Activated T-cell treated with anti-CD3 and anti-CD28 coated beads, Interleukin-2, amount 50 U/mL, for 1 hour (primary cell): ENCODE data around the gene ASIC4.

Experiments used
- DNase-seq: peaks from one replicate; pipeline ENCODE4 v3.0.0-alpha.2; 2020

Gene ASIC4

DNA sequence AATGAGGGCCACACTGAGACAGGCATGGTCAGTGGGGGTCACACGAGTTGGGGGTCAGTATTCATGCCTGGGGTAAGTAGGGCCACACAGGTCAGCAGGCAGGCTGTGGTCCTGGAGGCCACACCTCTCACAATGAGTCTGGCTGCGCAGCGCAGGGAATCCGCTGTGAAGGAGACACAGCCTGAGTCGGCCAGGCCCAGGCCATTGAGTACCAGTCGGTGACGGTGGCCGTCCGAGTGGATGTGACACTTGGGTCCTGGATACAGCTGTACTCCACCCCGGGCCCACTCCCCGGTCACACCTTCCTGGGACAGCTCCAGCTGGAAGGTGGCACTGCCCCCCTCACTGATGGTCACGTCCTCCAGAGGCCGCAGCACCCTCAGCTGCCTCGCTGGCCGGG lies 40.1 kb downstream of the ASIC4 start:
- no peak for DNase-seq

- no peak for DNase-seq
Measured at GRCh38 chr2:219555956-219556355, 41.7 kb downstream of the ASIC4 start.

- no peak for DNase-seq
Measured at GRCh38 chr2:219556413-219556812, 42.1 kb downstream of the ASIC4 start.

GRCh38 chr2:219557320-219557719 lies 43.0 kb downstream of the ASIC4 start:
- no peak for DNase-seq

DNA sequence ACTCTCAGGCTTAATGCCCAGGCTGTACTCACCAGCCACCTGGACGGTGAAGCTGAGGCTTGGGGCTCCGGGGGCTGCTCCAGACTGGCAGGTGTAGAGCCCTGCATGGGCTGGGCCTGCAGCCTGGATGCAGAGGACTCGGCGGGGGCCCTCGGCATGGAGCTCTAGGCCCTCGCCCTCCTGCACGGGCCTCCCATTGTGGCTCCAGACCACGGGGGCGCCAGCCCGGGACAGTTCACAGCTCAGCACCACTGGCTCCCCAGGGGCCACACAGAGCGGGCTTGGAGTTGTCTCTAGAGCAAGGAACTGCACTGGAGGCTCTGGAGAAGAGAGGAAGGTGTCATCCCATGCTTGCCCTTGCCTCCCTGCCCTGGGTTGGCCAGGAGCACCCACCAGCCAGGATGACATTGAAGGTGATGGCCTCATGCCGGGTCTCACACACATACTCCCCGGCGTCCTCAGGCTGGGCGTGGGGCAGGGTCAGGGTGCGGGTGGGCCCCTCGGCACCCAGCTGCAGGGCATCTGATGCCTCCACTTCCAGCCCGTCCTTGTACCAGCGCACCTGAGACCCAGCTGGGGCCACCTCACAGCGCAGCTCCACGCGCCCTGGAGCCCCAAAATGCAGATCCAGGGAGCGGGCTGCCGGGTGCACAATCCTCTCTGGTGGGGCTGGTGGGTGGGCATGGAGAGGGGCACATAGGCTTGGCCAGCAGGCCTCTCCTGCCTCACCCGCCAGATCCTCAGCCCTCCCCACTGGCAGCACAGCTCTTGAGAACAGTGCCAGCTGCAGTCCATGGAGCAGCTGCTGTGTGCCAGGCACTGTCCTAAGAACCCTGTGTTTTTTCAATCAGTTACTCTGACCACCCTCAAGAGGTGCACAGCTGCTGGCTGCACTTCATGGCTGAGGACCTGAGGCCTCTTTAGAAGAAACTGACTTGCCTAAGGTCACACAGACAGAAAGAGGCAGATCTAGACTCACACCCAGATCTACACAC lies 43.8 kb downstream of the ASIC4 start:
- no peak for DNase-seq

GRCh38 chr2:219559156-219559915 lies 45.1 kb downstream of the ASIC4 start:
- no peak for DNase-seq

DNA sequence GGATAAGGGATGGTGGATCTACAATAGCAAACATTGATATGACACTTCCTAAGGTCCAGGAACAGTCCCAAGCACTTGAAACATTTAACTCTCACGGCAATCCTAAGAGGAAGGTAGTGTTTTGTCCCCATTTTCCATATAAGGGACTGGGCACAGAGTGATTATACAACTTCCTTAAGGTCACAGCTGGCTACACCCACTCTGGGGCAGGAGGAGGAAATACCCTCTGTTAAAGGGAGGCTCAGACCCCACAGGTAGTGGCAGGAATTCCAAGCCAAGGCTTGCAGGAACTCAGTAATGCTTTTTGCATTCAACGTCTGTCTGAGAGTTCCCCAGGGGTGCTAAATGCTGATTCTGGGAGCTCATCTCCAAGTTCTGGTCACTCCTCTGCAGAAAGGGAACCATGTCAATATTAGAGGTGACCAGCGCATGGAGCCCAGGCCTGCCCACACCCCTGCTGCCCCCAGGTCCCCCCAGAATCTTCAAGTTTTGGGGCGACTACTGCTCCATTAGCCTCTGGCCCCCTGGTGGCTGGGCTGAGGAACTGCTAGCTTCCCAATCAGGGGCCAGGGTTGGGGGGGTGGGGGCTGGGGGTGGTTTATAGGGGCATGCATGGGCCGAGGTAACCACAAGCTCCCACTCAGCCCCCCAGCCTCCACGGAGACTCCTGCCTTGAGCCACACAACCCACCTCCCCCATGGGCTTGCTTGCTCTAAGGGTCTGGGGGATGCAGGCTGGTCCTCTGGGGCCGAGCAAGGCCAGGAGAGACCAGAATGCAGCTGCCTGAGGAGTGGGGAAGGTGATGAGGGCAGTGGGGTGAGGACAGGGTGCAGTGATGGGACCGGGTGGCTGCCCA lies 46.0 kb downstream of the ASIC4 start:
- DNase-seq = peak; percentile 43

DNA sequence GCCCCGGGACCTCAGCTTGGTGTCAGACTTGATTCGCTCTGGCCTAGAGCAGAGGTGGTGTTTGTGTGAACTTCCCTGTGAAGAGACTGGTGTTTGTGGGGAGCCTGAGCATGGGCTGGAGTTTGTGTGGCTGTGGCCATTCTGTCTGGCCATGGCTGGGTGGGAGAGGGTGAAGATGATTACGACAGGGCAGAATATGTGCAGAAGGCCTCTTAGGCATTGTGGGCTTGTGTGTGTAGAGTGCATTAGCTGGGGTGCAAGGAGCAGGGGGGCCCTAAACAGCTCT lies 46.6 kb downstream of the ASIC4 start:
- DNase-seq = no peak

DNA sequence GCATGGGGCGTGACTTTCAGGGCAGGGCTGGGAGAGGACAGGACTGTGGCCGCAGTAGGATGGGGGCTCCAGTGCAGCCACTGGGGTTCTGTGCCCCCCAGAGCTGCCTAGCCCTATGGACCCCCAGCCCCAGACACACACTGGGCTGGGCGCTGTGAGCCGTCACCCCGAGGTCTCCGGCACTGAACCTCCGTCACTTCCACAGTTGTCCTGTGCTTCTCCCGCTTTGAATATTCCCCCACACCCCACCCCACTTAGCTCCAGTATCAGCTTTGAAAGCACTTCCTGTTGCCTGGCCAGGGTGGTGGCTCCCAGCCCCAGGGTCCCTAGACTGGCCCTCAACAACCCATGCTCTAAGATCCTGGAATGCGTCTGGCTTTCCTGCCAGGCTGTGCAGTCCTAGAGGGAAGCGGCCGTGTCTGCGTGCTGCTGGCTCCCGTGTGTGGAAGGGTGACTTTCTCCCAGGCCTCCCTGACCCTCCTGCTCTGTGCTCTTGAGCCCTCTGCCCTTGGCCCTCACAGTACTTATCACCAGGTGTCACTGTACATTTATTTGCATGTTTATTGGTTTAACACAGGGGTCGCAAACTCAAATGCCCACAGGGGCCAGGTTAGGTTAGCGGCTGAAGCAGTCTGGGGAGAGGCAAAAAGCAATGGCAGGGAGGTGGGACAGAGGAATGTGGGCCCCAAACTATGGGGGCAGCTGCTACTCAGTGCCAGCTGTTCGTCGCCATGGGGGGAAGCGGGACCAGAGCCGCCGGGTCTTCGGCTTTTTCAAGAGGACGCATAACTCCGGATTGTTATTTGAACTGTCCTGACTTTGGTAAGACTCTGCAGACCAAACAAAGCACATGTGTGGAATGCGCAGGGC lies 47.1 kb downstream of the ASIC4 start:
- DNase-seq = no peak

GRCh38 chr2:219562049-219563020 lies 48.1 kb downstream of the ASIC4 start:
- DNase-seq = no peak

DNA sequence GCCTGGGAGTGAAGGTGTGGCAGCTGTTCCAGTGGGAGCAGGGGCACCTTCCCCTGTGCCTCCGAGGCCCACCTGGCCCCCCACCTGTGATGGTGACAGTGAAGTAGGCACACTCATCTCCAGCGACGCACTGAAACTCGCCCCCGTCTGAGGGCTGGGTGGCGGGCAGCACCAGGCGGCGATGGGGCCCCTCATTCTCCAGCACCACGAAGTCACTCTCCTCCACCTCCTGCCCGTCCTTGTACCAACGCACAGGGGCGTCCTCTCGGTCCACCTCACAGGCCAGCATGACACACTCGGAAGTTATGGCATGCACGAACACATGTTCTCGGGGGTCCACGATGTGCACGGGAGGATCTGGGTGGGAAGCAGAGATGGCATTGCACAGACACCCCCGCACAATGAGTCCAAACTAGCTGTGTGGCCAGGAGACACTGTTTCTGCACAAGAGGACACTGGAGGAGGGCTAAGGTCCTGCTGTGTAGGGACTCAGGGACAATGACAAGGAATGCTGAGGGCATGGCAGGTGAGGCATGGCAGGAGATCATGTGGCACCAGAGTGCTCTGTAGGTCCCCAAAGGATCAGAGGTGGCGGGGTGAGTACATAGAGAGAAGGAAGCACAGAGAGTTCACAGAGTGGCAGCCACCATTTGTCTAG lies 49.1 kb downstream of the ASIC4 start:
- DNase-seq = no peak

GRCh38 chr2:219565130-219566080 lies 51.1 kb downstream of the ASIC4 start:
- DNase-seq = no peak

GRCh38 chr2:219566640-219567039 lies 52.4 kb downstream of the ASIC4 start:
- DNase-seq = no peak

DNA sequence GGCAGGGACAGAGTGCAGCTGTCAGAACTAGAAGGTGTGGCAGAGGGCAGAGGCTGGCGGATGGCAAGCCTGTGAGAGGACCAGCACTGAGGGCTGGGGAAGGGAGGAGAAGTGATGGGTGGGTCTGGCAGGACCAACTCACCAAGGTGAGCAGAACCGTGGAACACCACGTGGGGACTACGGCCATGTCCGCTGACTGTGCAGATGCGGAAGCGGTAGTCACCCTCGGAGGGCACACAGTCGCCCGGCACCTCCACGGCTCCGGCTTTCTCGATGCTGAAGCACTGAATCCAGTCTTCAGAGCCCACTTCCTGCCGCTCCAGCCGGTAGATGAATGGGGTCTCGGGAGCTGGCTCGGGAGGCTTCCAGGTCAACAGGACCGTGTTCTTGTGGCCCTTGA lies 52.8 kb downstream of the ASIC4 start:
- no peak for DNase-seq

DNA sequence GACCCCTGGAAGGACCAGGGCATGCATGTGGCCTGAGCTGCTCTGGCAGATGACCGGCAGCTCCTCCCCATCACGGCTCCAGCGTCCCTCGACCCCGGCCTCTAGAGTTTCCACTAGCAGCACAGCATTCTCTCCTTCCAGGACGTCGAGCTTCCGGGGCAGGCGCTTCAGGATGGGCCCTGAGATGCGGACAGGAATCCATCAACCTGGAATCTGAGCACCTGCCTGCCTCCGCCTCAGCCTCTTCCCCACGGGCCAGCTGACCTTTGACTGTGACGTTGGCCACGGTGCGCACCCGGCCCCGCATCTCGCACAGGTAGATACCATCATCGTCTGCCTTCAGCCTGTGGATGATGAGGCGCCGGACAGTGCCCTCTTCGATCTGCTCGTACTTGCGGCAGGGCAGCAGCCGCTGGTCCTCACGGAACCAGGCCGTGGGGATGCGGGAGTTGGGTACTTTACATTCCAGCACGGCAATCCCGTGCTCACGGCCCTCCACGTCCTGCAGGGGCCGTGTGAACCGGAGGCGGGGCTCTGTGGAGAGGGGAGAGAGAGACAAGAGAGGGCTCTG lies 53.6 kb downstream of the ASIC4 start:
- DNase-seq = no peak

GRCh38 chr2:219569041-219569440 lies 54.8 kb downstream of the ASIC4 start:
- DNase-seq = no peak

- DNase-seq = no peak
Measured at GRCh38 chr2:219569635-219570034, 55.4 kb downstream of the ASIC4 start.

DNA sequence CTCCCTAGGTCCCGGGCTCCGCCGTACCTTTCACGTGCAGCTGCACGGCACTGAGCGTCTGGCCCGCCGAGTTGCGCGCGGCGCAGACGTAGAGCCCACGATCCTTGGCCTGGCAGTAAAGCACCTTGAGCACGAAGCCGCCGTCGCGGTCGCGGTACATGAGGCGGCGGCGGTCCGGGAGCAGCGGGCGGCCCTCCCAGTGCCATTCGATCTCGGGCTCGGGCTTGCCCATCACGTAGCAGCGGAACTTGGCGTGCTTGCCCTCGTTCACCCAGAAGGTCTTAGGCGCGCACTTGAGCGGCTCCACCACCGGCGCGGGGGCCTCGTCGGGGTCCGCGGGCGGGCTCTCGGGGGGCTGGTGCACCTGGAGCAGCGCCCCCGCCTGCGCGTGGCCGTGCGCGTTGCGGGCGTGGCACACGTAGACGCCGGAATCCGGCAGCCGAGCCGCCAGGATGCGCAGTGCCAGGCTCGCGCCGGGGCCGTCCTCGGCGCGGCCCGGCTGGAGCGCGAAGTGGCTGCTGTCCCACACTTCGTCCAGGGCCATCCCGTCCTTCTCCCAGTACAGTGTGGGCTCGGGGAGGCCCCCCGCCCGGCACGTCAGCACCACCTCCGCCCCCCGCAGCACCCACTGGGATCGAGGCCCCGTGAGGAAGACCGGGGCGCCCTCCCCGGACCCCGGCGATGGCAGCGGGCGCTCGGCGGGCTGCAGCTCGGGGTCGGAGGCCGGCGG lies 56.1 kb downstream of the ASIC4 start:
- no peak for DNase-seq
